GM23248 (cell line): ENCODE measurements around the gene ATP5F1E.

Source experiments
- EZH2 ChIP-seq: fragments of 200-600 bp; sonication (generic); IDR thresholded peaks from 2 replicates; pipeline ENCODE4 v1.6.1; 2018; ENCODE audit warnings: antibody characterized with exemption, mild to moderate bottlenecking; ENCODE audit not compliant: insufficient read depth, poor library complexity, severe bottlenecking
- EZH2phosphoT487 ChIP-seq: fragments of 200-600 bp; sonication (generic); IDR thresholded peaks from 2 replicates; pipeline ENCODE4 v1.6.1; 2018; ENCODE audit warnings: antibody characterized with exemption, moderate library complexity, mild to moderate bottlenecking, low read depth; ENCODE audit not compliant: insufficient read depth

- TF ChIP-seq EZH2phosphoT487: no peak
- TF ChIP-seq EZH2: no peak
Observed at GRCh38 chr20:59024111-59024530, 8.0 kb downstream of the ATP5F1E start.
